DMS79 (cell line): ENCODE data around the gene TTC34.
A peak's percentile ranks its signal among the peaks of the same experiment; 100 is the strongest.
"Not testable (repeated sequence)": the region's sequence is repeated elsewhere in the genome, so short reads cannot be mapped to it uniquely, and the experiment has no call there.

Experiments
- DNase-seq: peaks from one replicate; lab custom pipeline; 2025; lab: John Stamatoyannopoulos, UW

TTC34 gene

GRCh38 chr1:2810899-2811532, 9.5 kb upstream of the TTC34 start:
- no peak for DNase-seq

DNA sequence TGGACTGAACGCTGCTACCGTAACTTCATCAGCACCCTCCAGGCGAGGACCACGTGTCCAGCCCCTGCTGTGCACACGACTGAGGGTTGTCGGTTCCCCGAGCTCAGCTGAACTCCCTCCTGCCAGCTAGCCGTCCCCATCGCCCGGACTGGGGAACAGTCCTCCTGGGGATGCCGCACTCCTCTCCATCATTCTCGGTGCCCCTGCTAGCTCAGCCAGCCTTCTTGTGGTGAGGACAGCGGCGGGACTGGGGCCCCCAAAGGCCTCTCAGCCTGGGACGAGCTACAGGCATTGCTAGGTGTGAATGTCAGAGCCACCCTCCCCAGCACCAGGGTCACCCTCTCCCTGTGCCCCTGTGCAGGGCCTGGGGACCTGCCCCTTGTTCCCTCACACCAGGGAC, 8.8 kb upstream of the TTC34 start:
- DNase-seq, result no peak

GRCh38 chr1:2809656-2810055, 8.2 kb upstream of the TTC34 start:
- no peak for DNase-seq

DNA sequence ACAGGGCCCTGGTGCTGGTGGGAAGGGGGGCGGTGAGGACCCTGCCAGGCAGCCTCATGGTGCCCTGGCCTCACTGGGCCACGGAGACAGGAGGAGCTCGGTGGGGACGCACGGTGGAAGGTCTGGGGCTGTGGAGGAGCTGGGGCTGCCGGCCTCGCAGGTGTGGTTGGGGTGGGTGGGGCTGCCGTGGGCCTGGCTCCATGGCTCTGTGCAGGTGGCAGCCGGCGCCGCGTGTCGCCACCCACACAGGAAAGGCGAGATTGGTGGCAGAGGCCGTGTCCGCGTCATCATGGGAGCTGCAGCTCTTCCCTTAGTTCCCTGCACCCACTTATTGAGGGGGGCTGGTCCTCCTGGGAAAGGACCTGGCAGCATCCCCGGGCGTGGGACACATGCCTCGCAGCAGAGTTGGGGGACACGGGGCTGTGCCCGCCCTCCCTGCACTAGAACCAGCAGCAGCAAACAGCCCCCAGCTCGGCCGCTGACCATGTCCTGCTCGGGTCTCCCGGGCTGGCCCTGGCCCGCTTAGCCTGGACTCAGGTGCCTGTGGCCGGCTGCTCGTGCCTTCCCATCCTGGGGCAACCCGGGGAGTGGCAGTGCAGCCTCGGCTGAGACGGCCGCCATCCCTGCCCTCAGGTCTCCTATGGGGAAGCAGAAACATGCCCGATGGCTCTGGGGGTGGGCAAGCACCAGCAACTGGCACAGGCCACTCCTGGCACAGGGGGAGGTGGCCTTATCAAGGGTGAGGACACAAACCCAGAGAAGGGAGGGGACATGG, 7.5 kb upstream of the TTC34 start:
- DNase-seq, result no peak

DNA sequence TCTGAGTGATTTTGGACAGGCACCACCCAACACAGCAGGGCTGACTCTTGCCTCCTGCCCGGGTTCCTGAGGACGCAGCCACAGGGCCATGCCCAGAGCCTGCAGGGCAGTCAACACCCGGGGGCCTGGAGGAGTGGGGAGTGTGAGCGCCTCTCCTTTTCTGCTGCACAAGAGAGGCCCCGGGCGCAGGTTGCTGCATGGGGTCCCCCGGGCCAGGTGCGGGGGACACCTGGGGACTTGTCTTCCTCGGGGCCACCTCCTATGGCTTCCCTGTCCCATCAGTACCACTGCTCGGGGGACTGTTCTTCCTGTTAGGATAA, 6.9 kb upstream of the TTC34 start:
- DNase-seq, result no peak

GRCh38 chr1:2807678-2808385, 6.3 kb upstream of the TTC34 start:
- DNase-seq, result no peak

DNA sequence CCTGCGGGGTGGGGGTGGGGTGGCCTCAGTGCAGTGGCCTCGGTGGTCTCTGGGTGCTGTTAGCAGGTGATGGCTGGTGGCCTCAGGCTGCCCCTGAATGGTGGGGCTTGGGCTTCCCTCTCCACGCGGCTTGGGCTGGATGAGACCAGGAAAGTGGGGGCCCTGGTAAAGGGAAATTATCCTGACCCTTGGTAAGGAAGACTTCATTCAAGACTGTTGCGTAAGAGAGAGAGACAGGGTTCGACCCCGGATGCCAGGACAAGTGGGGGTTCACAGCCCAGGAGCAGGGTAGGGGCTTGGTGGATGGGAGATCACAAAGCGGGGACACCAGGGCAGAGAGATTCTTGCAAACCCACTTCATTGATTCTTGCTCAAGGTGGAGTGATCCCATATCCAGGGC, 5.5 kb upstream of the TTC34 start:
- DNase-seq, result no peak

DNA sequence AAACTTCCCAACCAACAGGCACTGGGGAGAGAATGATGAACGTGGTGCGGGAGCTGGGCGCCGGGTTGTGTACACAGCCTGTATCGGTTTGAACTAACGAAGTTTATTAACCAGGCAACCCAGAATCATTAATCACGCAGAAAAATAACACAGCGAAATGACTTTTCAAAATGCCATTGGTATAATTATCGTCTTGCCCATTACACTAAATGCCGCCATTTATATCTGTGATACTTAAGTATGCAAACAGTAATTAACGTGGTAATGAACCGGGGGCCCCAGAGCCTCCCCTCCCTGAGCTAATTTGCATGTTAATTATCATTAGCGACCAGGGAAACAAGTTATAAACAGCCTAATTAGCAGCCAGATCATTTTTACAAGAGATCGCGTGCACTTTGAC, 5.1 kb upstream of the TTC34 start:
- no peak for DNase-seq

DNA sequence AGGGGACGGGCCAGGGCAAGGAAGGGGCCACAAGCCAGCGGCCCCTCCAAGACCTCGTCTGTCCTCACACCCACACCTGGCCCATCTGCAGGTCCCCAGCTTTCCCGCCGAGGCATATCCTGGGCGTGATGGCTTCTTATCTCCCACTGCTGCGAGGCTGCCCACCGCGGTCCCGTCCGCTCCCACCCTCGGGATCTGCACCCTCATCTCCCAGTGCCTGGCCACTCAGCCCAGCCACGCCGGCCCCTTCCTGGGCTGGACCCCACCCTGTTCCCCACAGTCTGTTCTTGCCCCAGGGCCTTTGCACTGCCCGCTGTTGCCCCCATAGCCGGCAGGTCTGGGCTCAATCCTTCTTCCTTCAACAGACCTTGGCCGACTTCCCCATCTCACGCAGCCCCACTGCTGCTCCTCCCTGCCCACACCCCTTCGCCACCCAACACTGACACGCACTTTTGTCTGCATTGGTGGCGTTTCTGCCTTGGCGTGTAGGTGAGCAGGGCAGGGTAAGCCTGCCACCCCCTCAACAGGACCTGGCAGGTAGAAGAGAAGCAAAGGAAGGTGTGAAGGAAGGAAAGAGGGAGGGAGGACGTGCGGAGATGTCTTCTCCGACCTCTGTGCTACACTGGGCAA, 4.4 kb upstream of the TTC34 start:
- DNase-seq, result no peak

DNA sequence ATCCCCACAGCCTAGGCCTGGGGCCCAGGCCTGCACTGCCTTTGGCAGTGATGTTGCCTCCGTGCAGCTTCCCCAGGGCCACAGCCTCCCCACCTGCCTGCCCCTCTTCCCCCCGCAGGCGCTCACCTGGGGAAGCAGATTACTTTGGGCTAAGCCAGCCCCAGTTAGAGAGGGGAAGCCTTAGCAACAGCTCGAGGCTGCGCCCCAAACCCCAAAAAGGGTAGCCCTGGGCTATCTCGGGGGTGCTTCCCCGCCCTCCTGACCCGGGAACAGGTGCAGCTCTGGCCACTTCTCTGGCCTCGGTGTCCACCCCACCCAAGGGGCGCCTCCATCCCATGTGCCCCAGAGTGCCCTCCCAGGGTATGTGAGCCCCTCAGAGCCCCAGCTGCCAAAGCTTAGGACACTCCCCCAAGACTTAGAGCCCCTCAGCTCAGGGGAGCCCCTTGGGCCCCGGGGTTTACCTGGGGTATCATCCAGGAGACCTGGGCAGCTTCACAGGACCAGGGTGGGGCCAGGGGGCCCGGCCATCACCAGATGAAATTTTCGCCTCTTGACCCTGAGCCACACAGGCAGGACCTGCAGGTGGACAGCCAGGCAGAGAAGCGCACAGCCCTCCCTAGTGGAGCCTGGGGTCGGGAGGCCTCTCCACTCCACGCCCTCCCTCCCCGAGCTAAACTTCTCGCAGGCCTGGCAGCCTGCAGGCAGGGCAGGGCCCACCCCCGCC, 3.3 kb upstream of the TTC34 start:
- no peak for DNase-seq

GRCh38 chr1:2803931-2804627, 2.6 kb upstream of the TTC34 start:
- DNase-seq, result peak; percentile 92

- no peak for DNase-seq
These were observed 1.8 kb upstream of the TTC34 start for GRCh38 chr1:2803086-2803930.

- no peak for DNase-seq
These were observed 998 bp upstream of the TTC34 start for GRCh38 chr1:2802421-2802961.

DNA sequence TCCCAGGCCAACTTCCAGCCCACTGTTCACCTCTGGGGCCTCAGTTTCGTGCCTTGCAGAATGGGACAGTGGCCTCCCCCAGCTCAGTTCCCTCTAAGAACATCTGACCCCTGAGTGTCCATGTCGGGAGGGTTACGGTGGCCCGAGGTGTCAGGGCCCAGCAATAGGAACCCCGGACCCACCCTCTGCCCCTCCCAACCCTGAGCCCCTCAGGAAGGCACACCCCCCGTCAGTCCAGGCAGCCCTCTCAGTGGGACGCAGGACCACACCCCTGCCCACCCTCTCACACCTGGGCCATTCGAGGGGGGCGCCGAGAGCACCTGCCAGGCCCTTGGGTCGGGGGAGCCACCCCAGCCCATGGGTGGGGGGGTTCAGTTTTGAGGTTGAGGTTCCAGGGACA, 447 bp downstream of the TTC34 start:
- DNase-seq, result no peak

GRCh38 chr1:2800664-2801045, 838 bp downstream of the TTC34 start:
- no peak for DNase-seq

GRCh38 chr1:2799811-2800663, 1.5 kb downstream of the TTC34 start:
- no peak for DNase-seq

DNA sequence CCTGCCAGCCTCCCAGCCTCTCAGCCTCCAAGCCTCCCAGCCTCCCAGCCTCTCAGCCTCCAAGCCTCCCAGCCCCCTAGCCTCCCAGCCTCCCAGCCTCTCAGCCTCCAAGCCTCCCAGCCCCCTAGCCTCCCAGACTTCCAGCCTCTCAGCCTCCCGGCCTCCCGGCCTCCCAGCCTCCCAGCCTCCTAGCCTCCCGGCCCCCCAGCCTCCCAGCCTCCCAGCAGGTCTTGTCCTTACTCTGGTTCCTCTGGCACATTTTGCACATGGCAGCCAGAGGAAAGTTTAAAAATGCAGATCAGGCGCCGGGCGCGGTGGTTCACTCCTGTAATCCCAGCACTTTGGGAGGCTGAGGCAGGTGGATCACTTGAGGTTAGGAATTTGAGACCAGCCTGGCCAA, 2.5 kb downstream of the TTC34 start:
- not testable (repeated sequence) for DNase-seq

DNA sequence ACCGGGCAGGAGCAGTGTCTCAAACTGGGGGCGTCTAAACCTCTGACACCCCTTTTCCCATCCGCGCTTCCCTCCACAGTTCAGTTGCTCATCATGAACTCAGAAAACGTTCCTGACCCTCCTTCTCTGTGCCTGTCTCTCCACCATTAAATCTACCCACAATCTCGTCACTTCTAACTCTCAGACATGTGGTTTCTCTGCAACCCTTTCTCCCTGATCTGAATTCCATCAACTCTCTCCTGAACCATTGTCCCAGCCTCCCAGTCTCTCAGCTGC, 3.8 kb downstream of the TTC34 start:
- DNase-seq, result no peak

- DNase-seq, result no peak
These were observed 4.4 kb downstream of the TTC34 start for GRCh38 chr1:2796890-2797740.
